Measurements from ENCODE around the gene PEX11A.

The PEX11A gene

GRCh38 chr15:89680282-89680873, 10.2 kb downstream of the PEX11A start:
- no peaks in the 10 kb centered on the region for H3K79me2 ChIP-seq (ENCODE audit: control insufficient read depth, low read length)
- H3K36me3 ChIP-seq (ENCODE audit: control insufficient read depth, low read length): no peaks in the 10 kb centered on the region
- no peaks in the 10 kb centered on the region for H3K27me3 ChIP-seq (ENCODE audit: control insufficient read depth, low read length)
- H3F3A ChIP-seq (ENCODE audit: control insufficient read depth, insufficient read depth): no peaks in the 10 kb centered on the region
- H3K9me2 ChIP-seq (replicated peaks; ENCODE audit: control insufficient read depth, low read length): no peaks in the 10 kb centered on the region
- H3K4me1 ChIP-seq (ENCODE audit: control insufficient read depth, low read length): no peaks in the 10 kb centered on the region
- no peak overlapping the region for H3K27ac ChIP-seq (ENCODE audit: low read depth, low read length)
- H4K20me1 ChIP-seq (ENCODE audit: control insufficient read depth, insufficient read depth, low read depth, low read length): no peaks in the 10 kb centered on the region
- no peak overlapping the region for H3K4me3 ChIP-seq (ENCODE audit: low read length)
- no peak for TF ChIP-seq CTCF (IDR thresholded peaks at IDR 0.05; ENCODE audit: low read depth, low read length, poor library complexity, severe bottlenecking)
- TF ChIP-seq EZH2phosphoT487 (IDR thresholded peaks at IDR 0.05; ENCODE audit: borderline replicate concordance, low read length): no peak
- no peaks in the 10 kb centered on the region for H3K9me3 ChIP-seq (ENCODE audit: control insufficient read depth, insufficient read depth, low read length)
- no peak overlapping the region for H3K4me2 ChIP-seq (ENCODE audit: low read length)

DNA sequence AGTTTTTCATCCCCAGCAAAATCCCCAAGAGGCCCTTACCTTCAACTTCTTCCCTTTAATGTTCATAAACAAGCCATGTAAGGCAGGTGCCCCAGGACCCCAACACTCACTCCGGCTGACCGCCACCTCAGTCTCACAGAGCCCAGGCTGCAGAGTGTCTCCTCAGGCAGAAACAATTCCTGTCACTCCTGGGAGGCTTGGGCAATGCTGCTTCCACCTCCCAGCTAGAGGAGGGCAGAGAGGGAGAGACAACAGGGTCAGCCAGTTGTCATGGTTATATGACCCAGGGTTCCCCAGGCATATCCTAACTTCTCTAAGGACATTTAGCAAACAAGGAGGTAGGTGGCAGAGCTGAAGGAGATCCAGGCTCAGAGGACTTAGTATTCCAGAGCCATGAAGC, 11.3 kb downstream of the PEX11A start, which contains the start of gene PLIN1:
Gene PLIN1 (minus strand): TSS at position 156 of the 400 bp plus-strand sequence. CDS start 1,878 bp downstream, outside the sequence.
- Histone ChIP-seq H4K20me1 (ENCODE audit: control insufficient read depth, insufficient read depth, low read depth, low read length) (no peaks in the 10 kb centered on the region), H3K27ac (ENCODE audit: low read depth, low read length) (no peak within 1 kb of the TSS)
- TF ChIP-seq EZH2phosphoT487 (IDR thresholded peaks at IDR 0.05; ENCODE audit: borderline replicate concordance, low read length) (no peak), CTCF (IDR thresholded peaks at IDR 0.05; ENCODE audit: low read depth, low read length, poor library complexity, severe bottlenecking) (no peak)

DNA sequence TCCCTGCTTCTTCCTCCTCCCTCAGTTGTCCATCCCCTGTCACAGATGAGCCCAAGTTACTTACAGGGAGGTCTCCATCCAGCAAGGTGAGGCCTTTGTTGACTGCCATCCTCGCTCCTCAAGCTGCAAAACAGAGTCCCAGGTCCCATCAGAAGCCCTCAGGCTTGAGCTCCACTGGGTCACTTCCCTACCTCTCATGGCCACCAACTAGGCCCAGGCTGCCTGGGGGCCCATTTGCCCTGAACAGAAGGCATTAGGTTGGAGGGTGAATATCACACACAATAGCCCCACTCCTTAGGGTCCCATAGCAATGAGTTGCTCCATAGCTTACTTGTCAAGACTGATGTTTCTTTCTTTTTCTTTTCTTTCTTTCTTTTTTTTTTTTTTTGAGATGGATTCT, 13.2 kb downstream of the PEX11A start:
- no peaks in the 10 kb centered on the region for H3K9me2 ChIP-seq (replicated peaks; ENCODE audit: control insufficient read depth, low read length)
- no peaks in the 10 kb centered on the region for H3K27me3 ChIP-seq (ENCODE audit: control insufficient read depth, low read length)
- no peak overlapping the region for H3K27ac ChIP-seq (ENCODE audit: low read depth, low read length)
- no peaks in the 10 kb centered on the region for H3K9me3 ChIP-seq (ENCODE audit: control insufficient read depth, insufficient read depth, low read length)
- no peaks in the 10 kb centered on the region for H4K20me1 ChIP-seq (ENCODE audit: control insufficient read depth, insufficient read depth, low read depth, low read length)
- H3F3A ChIP-seq (ENCODE audit: control insufficient read depth, insufficient read depth): no peaks in the 10 kb centered on the region
- no peaks in the 10 kb centered on the region for H3K36me3 ChIP-seq (ENCODE audit: control insufficient read depth, low read length)
- H3K79me2 ChIP-seq (ENCODE audit: control insufficient read depth, low read length): no peaks in the 10 kb centered on the region
- no peak overlapping the region for H3K4me2 ChIP-seq (ENCODE audit: low read length)
- no peak for TF ChIP-seq CTCF (IDR thresholded peaks at IDR 0.05; ENCODE audit: low read depth, low read length, poor library complexity, severe bottlenecking)
- H3K4me3 ChIP-seq (ENCODE audit: low read length): no peak overlapping the region
- H3K4me1 ChIP-seq (ENCODE audit: control insufficient read depth, low read length): no peaks in the 10 kb centered on the region

More for the DNA sequence above, 11.3 kb downstream of the PEX11A start, which contains the start of gene PLIN1:
- Histone ChIP-seq H3K9me3 (ENCODE audit: control insufficient read depth, insufficient read depth, low read length) (no peaks in the 10 kb centered on the region), H3K4me1 (ENCODE audit: control insufficient read depth, low read length) (no peaks in the 10 kb centered on the region), H3K4me2 (ENCODE audit: low read length) (no peak within 1 kb of the TSS), H3K4me3 (ENCODE audit: low read length) (no peak within 1 kb of the TSS), H3K36me3 (ENCODE audit: control insufficient read depth, low read length) (no peaks in the 10 kb centered on the region), H3K9me2 (replicated peaks; ENCODE audit: control insufficient read depth, low read length) (no peaks in the 10 kb centered on the region), H3K27me3 (ENCODE audit: control insufficient read depth, low read length) (no peaks in the 10 kb centered on the region), H3K79me2 (ENCODE audit: control insufficient read depth, low read length) (no peaks in the 10 kb centered on the region), H3F3A (ENCODE audit: control insufficient read depth, insufficient read depth) (no peaks in the 10 kb centered on the region)
